Fibroblast of pulmonary artery (primary cell): ENCODE measurements around the gene PXDC1.

Experiments used
- DNase-seq: peaks from one replicate; pipeline ENCODE4 v3.0.0-alpha.2; 2010; ENCODE audit warnings: low read depth
- H3K4me3 ChIP-seq: replicated peaks from 2 replicates; pipeline ENCODE4 v1.5.1; 2011; ENCODE audit warnings: low read depth, mild to moderate bottlenecking, control low read depth, low read length, moderate library complexity
- CTCF ChIP-seq: IDR thresholded peaks from 2 replicates; pipeline ENCODE4 v1.5.1; 2011; ENCODE audit warnings: mild to moderate bottlenecking, control low read depth, low read length, inconsistent platforms; ENCODE audit errors: missing control alignments

The PXDC1 gene

DNA sequence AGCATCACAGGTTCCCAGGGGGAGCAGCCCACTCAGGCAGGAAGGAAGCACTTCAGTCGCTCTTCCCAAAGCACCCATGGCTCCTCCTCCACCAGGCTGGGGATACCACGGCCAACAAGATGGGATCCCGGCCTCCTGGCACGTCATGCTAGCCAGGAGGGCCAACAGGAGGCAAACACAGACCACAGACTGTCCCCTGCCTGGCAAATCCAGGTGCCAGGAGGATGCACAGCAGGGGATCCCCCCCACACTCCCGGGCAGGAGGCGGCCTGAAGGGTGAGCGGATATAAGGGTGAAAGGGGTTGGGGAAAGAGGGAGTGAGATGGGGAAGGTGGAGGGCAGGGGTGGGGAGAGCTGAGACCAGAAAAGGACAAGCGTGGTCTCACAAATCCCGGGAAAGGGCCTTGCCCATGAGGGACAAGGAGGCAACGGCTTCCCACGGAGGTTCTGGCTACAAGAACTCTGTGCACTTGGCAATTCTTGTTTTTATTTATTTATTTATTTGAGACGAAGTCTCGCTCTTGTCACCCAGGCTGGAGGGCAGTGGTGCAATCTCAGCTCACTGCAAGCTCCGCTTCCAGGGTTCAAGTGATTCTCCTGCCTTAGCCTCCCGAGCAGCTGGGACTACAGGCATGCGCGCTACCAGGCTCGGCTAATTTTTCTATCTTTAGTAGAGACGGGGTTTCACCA is 7.2 kb downstream of the PXDC1 start:
- TF ChIP-seq CTCF, result no peak
- peak; percentile 38 for DNase-seq
- no peak overlapping the region for H3K4me3 ChIP-seq

- H3K4me3 ChIP-seq, result no peak overlapping the region
- DNase-seq, result no peak
- no peak for TF ChIP-seq CTCF
Observed at GRCh38 chr6:3743541-3743940, 8.0 kb downstream of the PXDC1 start.

GRCh38 chr6:3742426-3743344 is 8.8 kb downstream of the PXDC1 start:
- H3K4me3 ChIP-seq, result peak overlapping the region; percentile 18
- DNase-seq, result peak; percentile 77
- TF ChIP-seq CTCF, result peak; percentile 75

DNA sequence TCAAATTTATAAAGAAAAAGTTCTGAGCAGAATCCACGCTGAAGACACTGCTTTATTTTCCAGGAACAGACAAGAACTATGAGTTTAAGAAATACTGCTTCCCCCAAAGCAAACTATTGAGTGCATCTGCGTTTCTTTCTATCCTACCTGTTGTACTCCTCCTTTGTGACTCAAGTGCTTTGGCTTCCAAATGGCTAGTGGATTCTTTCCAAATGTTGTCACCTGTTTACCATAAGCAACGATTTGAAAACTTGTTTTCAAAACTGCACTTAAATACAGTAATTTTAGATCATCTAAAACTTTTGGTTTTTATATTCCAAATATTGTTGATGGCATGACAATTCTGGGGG is 9.5 kb downstream of the PXDC1 start:
- DNase-seq, result no peak
- no peak for TF ChIP-seq CTCF
- H3K4me3 ChIP-seq, result no peak overlapping the region

DNA sequence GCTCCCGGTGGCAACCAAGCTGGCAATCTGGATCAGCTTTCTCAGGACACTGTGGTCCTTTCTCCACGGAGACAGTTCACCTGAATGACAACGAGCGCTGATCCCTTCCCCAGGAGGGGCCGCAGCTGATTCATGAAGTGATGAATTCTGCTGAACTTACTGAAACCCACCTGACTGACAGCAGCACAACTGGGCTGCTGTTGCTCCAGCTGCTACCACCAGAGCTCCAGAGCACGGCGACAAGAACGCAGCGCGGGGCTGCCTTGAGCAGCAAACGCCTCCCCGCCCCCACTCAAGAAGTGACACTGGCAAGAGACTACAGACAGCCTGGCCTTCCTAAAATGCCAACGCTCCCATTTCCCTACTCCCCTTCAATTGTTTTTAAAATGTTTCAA is 10.0 kb downstream of the PXDC1 start:
- no peak for DNase-seq
- no peak for TF ChIP-seq CTCF
- H3K4me3 ChIP-seq, result no peak overlapping the region

- TF ChIP-seq CTCF, result no peak
- no peak for DNase-seq
- no peak overlapping the region for H3K4me3 ChIP-seq
Observed at GRCh38 chr6:3740551-3741476, 10.7 kb downstream of the PXDC1 start.
